HEK293 (cell line): Measurements from ENCODE around the gene DOCK8.

Experiments
- YY1 ChIP-seq: fragments of 450-650 bp; formaldehyde crosslinking; IDR thresholded peaks from 2 replicates; pipeline ENCODE4 v1.5.1; 2018; ENCODE audit warnings: missing biosample characterization, missing genetic modification characterization
- ZBTB1 ChIP-seq: fragments of 450-650 bp; formaldehyde crosslinking; IDR thresholded peaks from 2 replicates; pipeline ENCODE4 v1.5.1; 2016; ENCODE audit warnings: missing biosample characterization, missing genetic modification characterization
- ZFP41 ChIP-seq: fragments of 450-650 bp; formaldehyde crosslinking; IDR thresholded peaks from 2 replicates; pipeline ENCODE4 v1.5.1; 2016; ENCODE audit warnings: missing biosample characterization, missing genetic modification characterization, borderline replicate concordance
- ZNF610 ChIP-seq: fragments of 450-650 bp; formaldehyde crosslinking; IDR thresholded peaks from 2 replicates; pipeline ENCODE4 v1.5.1; 2016; ENCODE audit warnings: missing biosample characterization, missing genetic modification characterization, borderline replicate concordance
- ZNF660 ChIP-seq: fragments of 450-650 bp; IDR thresholded peaks from 2 replicates; pipeline ENCODE4 v1.5.1; 2018; ENCODE audit warnings: missing biosample characterization, mild to moderate bottlenecking, missing genetic modification characterization
- ZNF707 ChIP-seq: fragments of 450-650 bp; formaldehyde crosslinking; IDR thresholded peaks from 2 replicates; pipeline ENCODE4 v1.5.1; 2016; ENCODE audit warnings: missing biosample characterization, missing genetic modification characterization
- ZNF747 ChIP-seq: fragments of 450-650 bp; formaldehyde crosslinking; IDR thresholded peaks from 2 replicates; pipeline ENCODE4 v1.5.1; 2016; ENCODE audit warnings: missing biosample characterization, missing genetic modification characterization
- TF ChIP-seq, protein P1 (sequence below): fragments of 450-650 bp; formaldehyde crosslinking; IDR thresholded peaks from 2 replicates; pipeline ENCODE4 v1.5.1; 2016; ENCODE audit warnings: missing biosample characterization, missing genetic modification characterization
- TF ChIP-seq, protein P2 (sequence below): fragments of 450-650 bp; IDR thresholded peaks from 2 replicates; pipeline ENCODE4 v1.5.1; 2018; ENCODE audit warnings: missing biosample characterization, missing genetic modification characterization
- TF ChIP-seq, protein P3 (sequence below): fragments of 450-650 bp; formaldehyde crosslinking; IDR thresholded peaks from 2 replicates; pipeline ENCODE4 v1.5.1; 2016; ENCODE audit warnings: missing biosample characterization, missing genetic modification characterization, borderline replicate concordance

DNA sequence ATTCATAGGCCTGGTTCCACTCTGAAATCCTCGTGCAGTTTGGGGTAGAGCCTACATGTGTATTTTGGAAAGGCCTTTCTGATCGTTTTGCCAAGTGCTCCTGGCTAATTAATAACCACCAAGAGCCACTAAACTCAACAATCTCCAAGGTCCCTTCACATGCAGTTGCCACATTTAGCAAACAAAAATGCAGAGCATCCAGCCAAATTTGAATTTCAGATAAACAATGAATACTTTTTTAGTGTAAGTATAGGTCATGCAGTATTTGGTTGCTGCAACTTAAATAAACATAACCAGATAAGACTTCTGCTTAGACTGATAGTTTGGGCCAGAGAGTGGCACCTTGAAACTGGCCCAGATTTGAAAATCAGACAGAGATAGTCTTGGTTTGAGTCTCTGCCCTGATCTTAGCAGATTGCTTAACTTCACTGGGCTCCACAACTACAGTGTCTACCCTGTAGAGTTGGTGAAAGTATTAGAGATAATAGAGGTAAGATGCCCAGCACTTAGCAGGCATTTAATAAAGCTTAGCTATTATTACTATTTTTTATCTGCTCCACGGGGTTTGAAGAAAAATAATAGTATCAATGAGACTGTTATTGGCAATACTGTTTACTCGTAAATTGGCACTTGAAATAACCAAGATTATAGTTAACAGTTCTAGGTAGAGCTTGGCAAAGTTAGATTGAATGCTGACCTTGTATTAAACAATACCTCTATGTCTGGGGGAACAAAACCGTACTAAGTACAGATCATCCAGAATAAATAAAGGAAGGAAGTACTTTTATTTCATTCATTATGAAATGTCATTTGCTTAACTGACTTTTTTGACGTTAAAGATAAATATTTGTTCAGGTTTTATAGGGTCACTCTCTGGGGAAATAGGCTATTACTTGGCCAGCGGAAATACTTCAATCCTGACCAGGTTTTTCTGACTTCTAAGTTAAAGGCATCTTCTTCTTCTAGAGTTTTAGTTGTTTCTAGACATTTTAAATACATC, 274.8 kb downstream of the DOCK8 start:
- TF ChIP-seq YY1 (tag by site-specific recombination) (no peak), ZNF660 (no peak), ZBTB1 (no peak), ZNF747 (tag by site-specific recombination) (no peak), ZFP41 (no peak), ZNF707 (tag by site-specific recombination) (no peak), ZNF610 (tag by site-specific recombination) (no peak)
- TF ChIP-seq, protein P1, sequence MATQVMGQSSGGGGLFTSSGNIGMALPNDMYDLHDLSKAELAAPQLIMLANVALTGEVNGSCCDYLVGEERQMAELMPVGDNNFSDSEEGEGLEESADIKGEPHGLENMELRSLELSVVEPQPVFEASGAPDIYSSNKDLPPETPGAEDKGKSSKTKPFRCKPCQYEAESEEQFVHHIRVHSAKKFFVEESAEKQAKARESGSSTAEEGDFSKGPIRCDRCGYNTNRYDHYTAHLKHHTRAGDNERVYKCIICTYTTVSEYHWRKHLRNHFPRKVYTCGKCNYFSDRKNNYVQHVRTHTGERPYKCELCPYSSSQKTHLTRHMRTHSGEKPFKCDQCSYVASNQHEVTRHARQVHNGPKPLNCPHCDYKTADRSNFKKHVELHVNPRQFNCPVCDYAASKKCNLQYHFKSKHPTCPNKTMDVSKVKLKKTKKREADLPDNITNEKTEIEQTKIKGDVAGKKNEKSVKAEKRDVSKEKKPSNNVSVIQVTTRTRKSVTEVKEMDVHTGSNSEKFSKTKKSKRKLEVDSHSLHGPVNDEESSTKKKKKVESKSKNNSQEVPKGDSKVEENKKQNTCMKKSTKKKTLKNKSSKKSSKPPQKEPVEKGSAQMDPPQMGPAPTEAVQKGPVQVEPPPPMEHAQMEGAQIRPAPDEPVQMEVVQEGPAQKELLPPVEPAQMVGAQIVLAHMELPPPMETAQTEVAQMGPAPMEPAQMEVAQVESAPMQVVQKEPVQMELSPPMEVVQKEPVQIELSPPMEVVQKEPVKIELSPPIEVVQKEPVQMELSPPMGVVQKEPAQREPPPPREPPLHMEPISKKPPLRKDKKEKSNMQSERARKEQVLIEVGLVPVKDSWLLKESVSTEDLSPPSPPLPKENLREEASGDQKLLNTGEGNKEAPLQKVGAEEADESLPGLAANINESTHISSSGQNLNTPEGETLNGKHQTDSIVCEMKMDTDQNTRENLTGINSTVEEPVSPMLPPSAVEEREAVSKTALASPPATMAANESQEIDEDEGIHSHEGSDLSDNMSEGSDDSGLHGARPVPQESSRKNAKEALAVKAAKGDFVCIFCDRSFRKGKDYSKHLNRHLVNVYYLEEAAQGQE, result no peak
- TF ChIP-seq, protein P2, sequence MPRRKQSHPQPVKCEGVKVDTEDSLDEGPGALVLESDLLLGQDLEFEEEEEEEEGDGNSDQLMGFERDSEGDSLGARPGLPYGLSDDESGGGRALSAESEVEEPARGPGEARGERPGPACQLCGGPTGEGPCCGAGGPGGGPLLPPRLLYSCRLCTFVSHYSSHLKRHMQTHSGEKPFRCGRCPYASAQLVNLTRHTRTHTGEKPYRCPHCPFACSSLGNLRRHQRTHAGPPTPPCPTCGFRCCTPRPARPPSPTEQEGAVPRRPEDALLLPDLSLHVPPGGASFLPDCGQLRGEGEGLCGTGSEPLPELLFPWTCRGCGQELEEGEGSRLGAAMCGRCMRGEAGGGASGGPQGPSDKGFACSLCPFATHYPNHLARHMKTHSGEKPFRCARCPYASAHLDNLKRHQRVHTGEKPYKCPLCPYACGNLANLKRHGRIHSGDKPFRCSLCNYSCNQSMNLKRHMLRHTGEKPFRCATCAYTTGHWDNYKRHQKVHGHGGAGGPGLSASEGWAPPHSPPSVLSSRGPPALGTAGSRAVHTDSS (tag by site-specific recombination), result no peak
- TF ChIP-seq, protein P3, sequence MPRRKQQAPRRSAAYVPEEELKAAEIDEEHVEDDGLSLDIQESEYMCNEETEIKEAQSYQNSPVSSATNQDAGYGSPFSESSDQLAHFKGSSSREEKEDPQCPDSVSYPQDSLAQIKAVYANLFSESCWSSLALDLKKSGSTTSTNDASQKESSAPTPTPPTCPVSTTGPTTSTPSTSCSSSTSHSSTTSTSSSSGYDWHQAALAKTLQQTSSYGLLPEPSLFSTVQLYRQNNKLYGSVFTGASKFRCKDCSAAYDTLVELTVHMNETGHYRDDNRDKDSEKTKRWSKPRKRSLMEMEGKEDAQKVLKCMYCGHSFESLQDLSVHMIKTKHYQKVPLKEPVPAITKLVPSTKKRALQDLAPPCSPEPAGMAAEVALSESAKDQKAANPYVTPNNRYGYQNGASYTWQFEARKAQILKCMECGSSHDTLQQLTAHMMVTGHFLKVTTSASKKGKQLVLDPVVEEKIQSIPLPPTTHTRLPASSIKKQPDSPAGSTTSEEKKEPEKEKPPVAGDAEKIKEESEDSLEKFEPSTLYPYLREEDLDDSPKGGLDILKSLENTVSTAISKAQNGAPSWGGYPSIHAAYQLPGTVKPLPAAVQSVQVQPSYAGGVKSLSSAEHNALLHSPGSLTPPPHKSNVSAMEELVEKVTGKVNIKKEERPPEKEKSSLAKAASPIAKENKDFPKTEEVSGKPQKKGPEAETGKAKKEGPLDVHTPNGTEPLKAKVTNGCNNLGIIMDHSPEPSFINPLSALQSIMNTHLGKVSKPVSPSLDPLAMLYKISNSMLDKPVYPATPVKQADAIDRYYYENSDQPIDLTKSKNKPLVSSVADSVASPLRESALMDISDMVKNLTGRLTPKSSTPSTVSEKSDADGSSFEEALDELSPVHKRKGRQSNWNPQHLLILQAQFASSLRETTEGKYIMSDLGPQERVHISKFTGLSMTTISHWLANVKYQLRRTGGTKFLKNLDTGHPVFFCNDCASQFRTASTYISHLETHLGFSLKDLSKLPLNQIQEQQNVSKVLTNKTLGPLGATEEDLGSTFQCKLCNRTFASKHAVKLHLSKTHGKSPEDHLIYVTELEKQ (tag by site-specific recombination), result no peak
